H1 (cell line): ENCODE data around the gene TFF1. TPM values are rescaled to one million over a fixed set of nuclear protein-coding genes. Genes with fewer than 3 reads are reported as not detected.

ENCODE experiments used
- ATF2 ChIP-seq: IDR thresholded peaks from 2 replicates; pipeline ENCODE4 v1.6.1; 2012; ENCODE audit warnings: low read length, inconsistent platforms
- polyA plus RNA-seq, 7 experiments: library from polyadenylated mRNA; depleted of rRNA in 3 of 7; stranded (reverse) in 5 of 7; unstranded in 2 of 7; fragments of >200 nt in 5 of 7; fragments of 200-250 nt in 2 of 7; gene quantifications; 1 replicate in 5 of 7; 2 replicates in 1 of 7; 4 replicates in 1 of 7; pipeline versions ENCODE4 v1.2.1 to v1.2.3, GENCODE V29; 2011 to 2013; ENCODE audit warnings: missing spikeins in 2 of 7, mixed read lengths in 2 of 7
- total RNA-seq: library from RNA; stranded (reverse); fragmentation: NEBNext Ultra II Directional; extraction: Animal tissue kit (Norgen Biotek cat#: 25700); gene quantifications from 2 replicates; pipeline ENCODE4 v1.2.1, GENCODE V29; 2021

The TFF1 gene
- total and polyA plus RNA-seq, 2 of the 8 experiments (the other 6 are each of a cell fraction or from before 2014, with no cell fraction given): not detected

- no peak for TF ChIP-seq ATF2
Observed at GRCh38 chr21:42374457-42374856, 8.1 kb upstream of the TFF1 start (continued).
